ENCODE data around the gene NAA80. TPM values are rescaled to one million over a fixed set of nuclear protein-coding genes. Genes with fewer than 3 reads are reported as not detected.
"Not testable (repeated sequence)": the region's sequence is repeated elsewhere in the genome, so short reads cannot be mapped to it uniquely, and the experiment has no call there.

The NAA80 gene
- total RNA-seq, 4 donors from 2014 or later: 12.4 to 19.4 (median 15.1) TPM

DNA sequence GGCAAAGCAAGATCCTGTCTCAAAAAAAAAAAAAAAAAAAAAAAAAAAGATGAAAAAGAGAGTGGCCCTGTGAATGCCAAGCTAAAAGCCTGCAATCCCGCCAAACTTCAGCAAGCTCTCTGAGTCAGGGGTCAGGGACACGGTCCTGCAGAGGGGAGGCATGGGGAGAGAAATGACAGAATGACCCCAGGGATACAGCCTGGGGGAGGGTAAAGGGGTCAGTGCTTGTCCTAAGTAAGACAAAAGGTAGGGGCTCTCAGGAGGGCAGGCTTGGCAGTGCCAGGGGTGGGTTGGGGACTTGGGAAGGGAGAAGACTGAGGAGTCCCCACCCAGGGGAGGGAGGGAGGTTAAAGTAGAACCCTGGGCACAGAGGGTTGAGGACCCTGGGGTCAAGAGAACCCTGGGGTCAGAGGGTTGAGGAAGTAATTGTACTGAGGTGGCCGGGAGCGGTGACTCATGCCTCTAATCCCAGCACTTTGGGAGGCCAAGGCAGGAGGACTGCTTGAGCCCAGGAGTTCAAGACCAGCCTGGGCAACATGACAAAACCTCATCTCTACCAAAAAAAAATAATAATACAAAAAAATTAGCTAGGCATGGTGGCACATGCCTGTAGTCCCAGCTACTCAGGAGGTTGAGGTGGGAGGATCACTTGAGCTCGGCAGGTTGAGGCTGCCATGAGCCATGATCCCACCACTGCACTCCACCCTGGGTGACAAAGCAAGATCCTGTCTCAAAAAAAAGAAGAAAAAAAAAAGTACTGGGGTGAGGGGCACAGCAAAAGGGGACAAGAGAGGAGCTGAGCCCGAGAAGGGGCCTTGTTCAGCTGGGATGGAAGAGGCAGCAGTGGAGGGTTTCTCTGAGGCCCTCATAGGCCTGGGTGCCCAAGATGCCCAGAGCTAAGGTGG, 35.5 kb downstream of the NAA80 start:
- no peak for DNase-seq (ENCODE audit: low spot score in 2 of 2)
- intact Hi-C loops (cut with DNase I; ENCODE audit: low total_unique reads): no loop called here
- TF ChIP-seq, protein P1, sequence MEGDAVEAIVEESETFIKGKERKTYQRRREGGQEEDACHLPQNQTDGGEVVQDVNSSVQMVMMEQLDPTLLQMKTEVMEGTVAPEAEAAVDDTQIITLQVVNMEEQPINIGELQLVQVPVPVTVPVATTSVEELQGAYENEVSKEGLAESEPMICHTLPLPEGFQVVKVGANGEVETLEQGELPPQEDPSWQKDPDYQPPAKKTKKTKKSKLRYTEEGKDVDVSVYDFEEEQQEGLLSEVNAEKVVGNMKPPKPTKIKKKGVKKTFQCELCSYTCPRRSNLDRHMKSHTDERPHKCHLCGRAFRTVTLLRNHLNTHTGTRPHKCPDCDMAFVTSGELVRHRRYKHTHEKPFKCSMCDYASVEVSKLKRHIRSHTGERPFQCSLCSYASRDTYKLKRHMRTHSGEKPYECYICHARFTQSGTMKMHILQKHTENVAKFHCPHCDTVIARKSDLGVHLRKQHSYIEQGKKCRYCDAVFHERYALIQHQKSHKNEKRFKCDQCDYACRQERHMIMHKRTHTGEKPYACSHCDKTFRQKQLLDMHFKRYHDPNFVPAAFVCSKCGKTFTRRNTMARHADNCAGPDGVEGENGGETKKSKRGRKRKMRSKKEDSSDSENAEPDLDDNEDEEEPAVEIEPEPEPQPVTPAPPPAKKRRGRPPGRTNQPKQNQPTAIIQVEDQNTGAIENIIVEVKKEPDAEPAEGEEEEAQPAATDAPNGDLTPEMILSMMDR (IDR thresholded peaks at IDR 0.05): no peak
- TF ChIP-seq POLR2A (IDR thresholded peaks at IDR 0.05): no peak
- no peak overlapping the region for H3K4me3 ChIP-seq (ENCODE audit: low read depth, poor library complexity, severe bottlenecking)
- WGBS, 2 donors: 61 to 69% methylated on average over 6 of the region's 6 CpGs

DNA sequence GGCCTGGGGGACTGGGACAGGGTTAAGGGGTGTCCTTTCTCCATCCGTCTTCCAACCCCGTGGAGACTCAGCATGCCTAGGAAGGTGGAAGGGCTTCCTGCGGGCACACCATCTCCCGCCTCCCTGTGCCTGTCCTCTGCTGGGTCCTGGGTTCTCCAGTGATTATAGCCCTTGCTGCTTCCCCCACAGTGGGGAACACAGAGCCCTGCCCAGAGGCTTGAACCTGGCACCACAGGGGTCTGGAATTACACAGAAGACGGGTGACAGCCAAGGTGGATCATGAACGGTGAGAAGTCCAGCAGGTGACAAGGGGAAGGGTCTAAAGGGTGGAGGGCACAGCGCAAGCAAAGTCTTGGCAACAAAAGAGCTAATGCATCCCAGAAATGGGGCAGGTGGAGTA, 36.4 kb downstream of the NAA80 start:
- TF ChIP-seq, protein P1 (IDR thresholded peaks at IDR 0.05): no peak
- no peak for TF ChIP-seq POLR2A (IDR thresholded peaks at IDR 0.05)
- DNase-seq (ENCODE audit: low spot score in 2 of 2): no peak
- WGBS, 2 donors: 79 to 84% methylated on average over 7 of the region's 7 CpGs
- intact Hi-C loops (cut with DNase I; ENCODE audit: low total_unique reads): no loop called here
- no peak overlapping the region for H3K4me3 ChIP-seq (ENCODE audit: low read depth, poor library complexity, severe bottlenecking)

DNA sequence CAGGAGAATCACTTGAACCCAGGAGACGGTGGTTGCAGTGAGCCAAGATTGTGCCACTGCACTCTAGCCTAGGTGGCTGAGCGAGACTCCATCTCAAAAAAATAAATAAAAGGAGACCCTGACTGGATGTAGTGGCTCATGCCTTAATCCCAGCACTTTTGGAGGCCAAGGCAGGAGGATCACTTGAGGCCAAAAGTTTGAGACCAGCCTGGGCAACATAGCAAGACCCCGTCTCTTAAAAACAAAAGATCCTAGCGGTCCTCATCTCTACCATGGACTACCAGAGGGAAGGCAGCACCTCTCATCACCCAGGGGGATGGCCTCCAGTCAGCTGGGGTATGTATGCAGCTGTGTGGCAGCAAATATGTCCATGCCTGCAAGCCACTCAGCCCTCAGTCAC, 37.0 kb downstream of the NAA80 start:
- DNase-seq (ENCODE audit: low spot score in 2 of 2); H3K4me3 ChIP-seq (ENCODE audit: low read depth, poor library complexity, severe bottlenecking); intact Hi-C loops (cut with DNase I; ENCODE audit: low total_unique reads): not testable (repeated sequence)
- 97 to 100% methylated on average over 4 of the region's 4 CpGs for WGBS, 2 donors

DNA sequence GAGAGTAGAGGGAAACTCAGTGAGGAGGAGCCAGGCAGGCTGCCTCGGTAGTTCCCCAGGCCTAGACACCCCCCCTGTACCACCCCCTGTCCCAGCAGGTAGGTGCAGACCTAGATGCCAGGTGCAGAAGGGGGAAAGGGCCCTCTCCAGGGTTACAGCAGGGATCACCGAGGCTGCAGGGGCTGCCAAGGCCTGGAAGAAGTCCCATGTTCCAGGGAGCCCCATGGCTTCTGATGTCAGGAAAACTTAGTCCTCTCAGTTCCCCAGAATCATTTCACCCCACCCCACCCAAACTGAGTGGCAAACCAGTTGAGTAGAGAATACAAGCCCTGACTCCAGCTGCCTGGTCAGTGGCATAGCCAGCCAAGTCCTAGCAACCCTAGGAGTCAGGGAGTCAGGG, 37.7 kb downstream of the NAA80 start:
- WGBS, 2 donors: 44 to 55% methylated on average over 2 of the region's 2 CpGs
- no peak overlapping the region for H3K4me3 ChIP-seq (ENCODE audit: low read depth, poor library complexity, severe bottlenecking)
- no peak for TF ChIP-seq POLR2A (IDR thresholded peaks at IDR 0.05)
- TF ChIP-seq, protein P1 (IDR thresholded peaks at IDR 0.05): no peak
- DNase-seq (ENCODE audit: low spot score in 2 of 2): no peak
- intact Hi-C loops (cut with DNase I; ENCODE audit: low total_unique reads): no loop called here

DNA sequence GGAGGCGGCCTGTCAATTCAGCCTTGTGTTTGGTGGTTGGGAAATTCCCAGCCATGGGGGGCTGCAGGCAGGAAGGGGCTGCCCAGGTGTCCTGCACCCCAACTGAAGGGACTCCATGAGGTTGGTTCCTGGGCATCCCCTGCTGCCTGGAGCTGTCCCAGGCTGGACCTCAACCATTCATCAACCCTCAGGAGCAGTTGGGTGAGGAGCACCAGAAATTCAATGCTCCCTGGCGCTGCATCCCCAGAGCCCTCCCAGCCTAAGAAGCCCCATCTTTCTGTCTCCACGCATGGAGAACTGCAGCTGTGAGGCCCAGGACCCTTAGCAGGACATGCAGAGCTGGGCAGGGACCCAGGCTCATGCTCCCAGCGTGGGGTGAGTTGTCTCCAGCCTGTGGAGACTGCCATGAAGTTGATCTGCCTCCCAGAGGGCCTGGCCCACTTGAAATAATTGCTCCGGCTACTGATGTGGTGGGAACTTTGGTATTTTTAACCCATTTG, 38.2 kb downstream of the NAA80 start:
- no peak overlapping the region for H3K4me3 ChIP-seq (ENCODE audit: low read depth, poor library complexity, severe bottlenecking)
- TF ChIP-seq, protein P1 (IDR thresholded peaks at IDR 0.05): no peak
- TF ChIP-seq POLR2A (IDR thresholded peaks at IDR 0.05): no peak
- DNase-seq (ENCODE audit: low spot score in 2 of 2): no peak
- intact Hi-C loops (cut with DNase I; ENCODE audit: low total_unique reads): no loop called here
- WGBS, 2 donors: 60 to 61% methylated on average over 5 of the region's 5 CpGs

DNA sequence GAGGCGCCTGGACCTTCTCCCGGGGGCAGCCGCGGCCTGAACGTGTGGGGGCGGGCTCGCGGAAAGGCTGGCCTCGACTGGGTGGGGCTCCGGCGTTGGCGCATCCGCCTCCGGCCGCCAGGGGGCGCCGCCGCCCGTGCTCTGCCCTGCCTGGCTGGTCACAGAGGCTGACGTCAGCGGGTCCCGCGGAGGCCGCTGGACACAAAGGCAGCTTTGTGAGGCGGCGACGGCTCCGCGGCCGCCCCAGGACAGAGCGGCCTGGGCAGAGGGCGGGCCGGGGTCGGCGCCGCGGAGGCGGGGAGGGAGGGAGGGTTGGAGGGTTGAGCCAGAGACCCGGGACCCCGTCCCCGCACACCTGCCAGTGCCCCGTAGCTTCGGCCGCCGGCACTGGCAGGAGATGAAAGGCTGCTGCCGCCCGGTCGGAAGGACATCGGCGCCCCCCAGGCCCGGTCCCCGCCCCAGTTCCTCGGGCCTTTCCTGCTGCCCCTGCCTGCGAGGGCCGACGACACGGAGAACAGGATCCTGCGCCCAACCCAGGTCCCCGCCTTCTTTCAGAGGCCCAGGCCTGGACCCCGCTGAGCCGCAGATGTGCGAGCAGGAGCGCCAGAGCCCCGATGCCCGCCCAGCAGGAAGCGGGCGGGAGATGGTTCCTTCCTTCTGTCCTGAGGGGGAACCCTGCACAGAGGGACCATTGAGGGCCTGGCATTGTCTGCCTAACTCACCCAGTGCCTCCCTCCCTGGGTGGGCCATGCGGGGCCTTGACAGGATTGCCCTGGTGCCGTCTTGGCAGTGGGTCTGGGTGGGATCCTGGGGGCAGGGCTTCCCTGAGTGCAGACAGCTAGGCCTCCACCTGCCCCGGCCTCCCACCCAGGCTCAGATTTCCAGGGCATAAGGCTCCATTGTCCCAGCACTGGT, 38.9 kb downstream of the NAA80 start:
- no peak for TF ChIP-seq POLR2A (IDR thresholded peaks at IDR 0.05)
- TF ChIP-seq, protein P1 (IDR thresholded peaks at IDR 0.05): peak in 1 of 3 donors; percentile 90
- 3 to 5% methylated on average over 32 to 41 of the region's 70 CpGs for WGBS, 2 donors
- no peak overlapping the region for H3K4me3 ChIP-seq (ENCODE audit: low read depth, poor library complexity, severe bottlenecking)
- peak; percentile 88 to 99 for DNase-seq (ENCODE audit: low spot score in 2 of 2)
- intact Hi-C loops (cut with DNase I; ENCODE audit: low total_unique reads): no loop called here

Measured in lower leg skin (tissue), 4 donors.